Neural progenitor cell (in vitro differentiated cells): ENCODE measurements around the gene PLOD1. TPM values are rescaled to one million over a fixed set of nuclear protein-coding genes. Genes with fewer than 3 reads are reported as not detected.

Experiments used
- DNase-seq: peaks from one replicate; pipeline ENCODE4 v3.0.0-alpha.2; 2016; ENCODE audit warnings: low spot score
- H2AFZ ChIP-seq: fragments of 200-600 bp; sonication (generic); replicated peaks from 2 replicates; pipeline ENCODE4 v1.6.1; 2016; ENCODE audit warnings: antibody characterized with exemption
- H3F3A ChIP-seq: fragments of 200-600 bp; sonication (generic); 2 replicates; pipeline ENCODE4 v1.6.1; 2016; ENCODE audit warnings: antibody characterized with exemption, low read depth
- H3K27ac ChIP-seq: fragments of 200-600 bp; sonication (generic); 2 replicates; pipeline ENCODE4 v1.5.1; 2016; ENCODE audit warnings: mild to moderate bottlenecking
- H3K27me3 ChIP-seq: fragments of 200-600 bp; sonication (generic); 2 replicates; pipeline ENCODE4 v1.6.1; 2016; ENCODE audit warnings: mild to moderate bottlenecking, moderate library complexity
- H3K36me3 ChIP-seq: fragments of 200-600 bp; sonication (generic); 2 replicates; pipeline ENCODE4 v1.5.1; 2016
- H3K4me1 ChIP-seq: fragments of 200-600 bp; sonication (generic); 2 replicates; pipeline ENCODE4 v1.6.1; 2016; ENCODE audit warnings: mixed run types
- H3K4me2 ChIP-seq: fragments of 200-600 bp; sonication (generic); 2 replicates; pipeline ENCODE4 v1.6.1; 2016
- H3K4me3 ChIP-seq: fragments of 200-600 bp; sonication (generic); 2 replicates; pipeline ENCODE4 v1.5.1; 2016
- H3K79me2 ChIP-seq: fragments of 200-600 bp; sonication (generic); 2 replicates; pipeline ENCODE4 v1.6.1; 2016; ENCODE audit warnings: low read depth
- H3K9ac ChIP-seq: fragments of 200-600 bp; sonication (generic); 2 replicates; pipeline ENCODE4 v1.6.1; 2016
- H3K9me3 ChIP-seq: fragments of 200-600 bp; sonication (generic); 2 replicates; pipeline ENCODE4 v1.5.1; 2016; ENCODE audit warnings: low read depth
- H4K20me1 ChIP-seq: fragments of 200-600 bp; sonication (generic); 2 replicates; pipeline ENCODE4 v1.6.1; 2016; ENCODE audit warnings: low read depth
- H3K27ac Mint-ChIP-seq: 3 replicates; pipeline ENCODE4 v1.8.0; 2021; ENCODE audit warnings: mixed read lengths
- H3K27me3 Mint-ChIP-seq: 2 replicates; pipeline ENCODE4 v1.8.0; 2022; ENCODE audit warnings: low read depth, mild to moderate bottlenecking, inconsistent platforms, moderate library complexity, mixed read lengths; ENCODE audit not compliant: insufficient read depth
- H3K36me3 Mint-ChIP-seq: 3 replicates; pipeline ENCODE4 v1.8.0; 2021; ENCODE audit warnings: mixed read lengths
- H3K4me1 Mint-ChIP-seq: 3 replicates; pipeline ENCODE4 v1.8.0; 2021; ENCODE audit warnings: mixed read lengths
- H3K4me3 Mint-ChIP-seq: 3 replicates; pipeline ENCODE4 v1.8.0; 2021; ENCODE audit warnings: mild to moderate bottlenecking, moderate library complexity, mixed read lengths
- H3K9me3 Mint-ChIP-seq: 3 replicates; pipeline ENCODE4 v1.8.0; 2020; ENCODE audit warnings: mixed read lengths
- EZH2 ChIP-seq: fragments of 200-600 bp; sonication (generic); IDR thresholded peaks from 2 replicates; pipeline ENCODE4 v1.6.1; 2017; ENCODE audit warnings: antibody characterized with exemption, mild to moderate bottlenecking, moderate library complexity
- EZH2phosphoT487 ChIP-seq: fragments of 200-600 bp; sonication (generic); IDR thresholded peaks from 2 replicates; pipeline ENCODE4 v1.6.1; 2017; ENCODE audit warnings: antibody characterized with exemption
- total RNA-seq: library from RNA; depleted of rRNA; stranded (reverse); fragments of >200 nt; gene quantifications from 2 replicates; pipeline ENCODE4 v1.2.3, GENCODE V29; 2015; ENCODE audit warnings: low replicate concordance
- TF ChIP-seq, protein P1 (sequence below): fragments of 200-600 bp; sonication (generic); IDR thresholded peaks from 2 replicates; pipeline ENCODE4 v1.5.1; 2017; ENCODE audit warnings: antibody characterized with exemption, mild to moderate bottlenecking

PLOD1 gene
- total RNA-seq, 1 donor from 2014 or later: 27.2 TPM

DNA sequence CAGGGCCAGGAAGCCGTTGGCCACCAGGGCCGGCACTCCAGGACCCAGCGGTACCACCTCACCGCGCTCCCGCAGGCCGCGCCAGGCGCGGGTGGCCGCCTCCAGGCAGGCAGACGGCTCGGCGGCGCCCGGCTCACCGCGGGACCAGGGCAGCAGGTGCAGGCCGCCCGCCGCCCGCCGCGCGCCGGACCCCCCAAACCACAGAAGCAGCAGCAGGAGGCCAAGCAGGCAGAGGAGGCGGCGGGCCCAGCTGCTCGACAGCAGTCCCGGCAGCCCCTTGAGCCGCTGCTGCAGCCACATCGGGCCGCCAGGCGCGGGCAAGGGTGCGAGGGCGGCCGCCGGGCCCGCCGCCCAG is 8.6 kb upstream of the PLOD1 start:
- H3K4me2 ChIP-seq: peak overlapping the region; percentile 94
- no peaks in the 10 kb centered on the region for H3K27me3 ChIP-seq
- H3K9me3 ChIP-seq: no peaks in the 10 kb centered on the region
- no peak overlapping the region for H3K27ac ChIP-seq
- Mint-ChIP-seq H3K9me3 (no peaks in the 10 kb centered on the region), H3K4me1 (peaks cover 42% of the 10 kb centered on the region), H3K27ac (no peak overlapping the region), H3K4me3 (no peak overlapping the region), H3K27me3 (peaks cover 2% of the 10 kb centered on the region), H3K36me3 (peaks cover 11% of the 10 kb centered on the region)
- TF ChIP-seq, protein P1, sequence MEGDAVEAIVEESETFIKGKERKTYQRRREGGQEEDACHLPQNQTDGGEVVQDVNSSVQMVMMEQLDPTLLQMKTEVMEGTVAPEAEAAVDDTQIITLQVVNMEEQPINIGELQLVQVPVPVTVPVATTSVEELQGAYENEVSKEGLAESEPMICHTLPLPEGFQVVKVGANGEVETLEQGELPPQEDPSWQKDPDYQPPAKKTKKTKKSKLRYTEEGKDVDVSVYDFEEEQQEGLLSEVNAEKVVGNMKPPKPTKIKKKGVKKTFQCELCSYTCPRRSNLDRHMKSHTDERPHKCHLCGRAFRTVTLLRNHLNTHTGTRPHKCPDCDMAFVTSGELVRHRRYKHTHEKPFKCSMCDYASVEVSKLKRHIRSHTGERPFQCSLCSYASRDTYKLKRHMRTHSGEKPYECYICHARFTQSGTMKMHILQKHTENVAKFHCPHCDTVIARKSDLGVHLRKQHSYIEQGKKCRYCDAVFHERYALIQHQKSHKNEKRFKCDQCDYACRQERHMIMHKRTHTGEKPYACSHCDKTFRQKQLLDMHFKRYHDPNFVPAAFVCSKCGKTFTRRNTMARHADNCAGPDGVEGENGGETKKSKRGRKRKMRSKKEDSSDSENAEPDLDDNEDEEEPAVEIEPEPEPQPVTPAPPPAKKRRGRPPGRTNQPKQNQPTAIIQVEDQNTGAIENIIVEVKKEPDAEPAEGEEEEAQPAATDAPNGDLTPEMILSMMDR: no peak
- TF ChIP-seq EZH2: no peak
- TF ChIP-seq EZH2phosphoT487: no peak
- H3K79me2 ChIP-seq: peaks cover 27% of the 10 kb centered on the region
- H3K36me3 ChIP-seq: no peaks in the 10 kb centered on the region
- peak overlapping the region; percentile 61 for H3K4me3 ChIP-seq
- peaks cover 23% of the 10 kb centered on the region for H3K4me1 ChIP-seq
- H3K9ac ChIP-seq: peak overlapping the region; percentile 55
- peaks cover 36% of the 10 kb centered on the region for H4K20me1 ChIP-seq
- H2AFZ ChIP-seq: no peak overlapping the region
- peaks cover 18% of the 10 kb centered on the region for H3F3A ChIP-seq
- no peak for DNase-seq

DNA sequence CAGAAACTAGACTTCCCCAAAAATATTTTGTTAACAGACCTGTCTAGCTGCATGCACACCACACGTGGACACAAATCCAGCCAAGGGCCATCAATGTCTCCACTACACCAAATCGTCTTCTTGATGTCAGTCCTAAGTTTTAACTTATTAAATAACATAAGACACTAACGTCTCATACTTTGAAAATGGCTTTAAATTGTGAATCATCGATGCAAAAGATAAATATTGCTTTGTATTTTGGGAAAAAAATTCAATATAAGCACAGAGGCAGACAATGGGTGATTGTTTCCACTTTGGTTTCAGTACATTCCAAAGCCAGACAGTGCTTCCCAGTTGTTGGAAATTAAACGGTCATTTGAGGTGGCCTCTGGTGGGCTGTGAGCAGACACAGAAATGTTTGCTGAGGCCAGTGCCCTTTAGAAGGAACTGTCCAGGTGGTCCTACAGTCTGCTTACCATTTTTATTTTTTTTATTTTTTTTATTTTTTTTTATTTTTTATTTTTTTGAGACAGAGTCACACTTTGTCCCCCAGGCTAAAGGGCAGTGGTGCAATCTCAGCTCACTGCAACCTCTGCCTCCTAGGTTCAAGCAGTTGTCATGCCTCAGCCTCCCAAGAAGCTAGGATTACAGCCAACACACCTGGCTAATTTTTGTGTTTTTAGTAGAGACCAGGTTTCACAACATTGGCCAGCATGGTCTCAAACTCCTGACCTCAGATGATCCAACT is 6.5 kb upstream of the PLOD1 start:
- peaks cover 9% of the 10 kb centered on the region for H3F3A ChIP-seq
- Mint-ChIP-seq H3K27ac (peak overlapping the region; percentile 92), H3K9me3 (no peaks in the 10 kb centered on the region), H3K4me1 (peaks cover 46% of the 10 kb centered on the region), H3K36me3 (peaks cover 11% of the 10 kb centered on the region), H3K27me3 (peaks cover 6% of the 10 kb centered on the region), H3K4me3 (peak overlapping the region; percentile 61)
- no peak overlapping the region for H3K4me2 ChIP-seq
- no peaks in the 10 kb centered on the region for H3K9me3 ChIP-seq
- peaks cover 14% of the 10 kb centered on the region for H3K4me1 ChIP-seq
- H3K27ac ChIP-seq: no peak overlapping the region
- no peak for TF ChIP-seq EZH2phosphoT487
- TF ChIP-seq, protein P1: no peak
- no peak for TF ChIP-seq EZH2
- peaks cover 27% of the 10 kb centered on the region for H3K79me2 ChIP-seq
- no peak for DNase-seq
- H2AFZ ChIP-seq: no peak overlapping the region
- H3K9ac ChIP-seq: no peak overlapping the region
- H3K36me3 ChIP-seq: no peaks in the 10 kb centered on the region
- H3K27me3 ChIP-seq: no peaks in the 10 kb centered on the region
- H4K20me1 ChIP-seq: peaks cover 23% of the 10 kb centered on the region
- H3K4me3 ChIP-seq: no peak overlapping the region

DNA sequence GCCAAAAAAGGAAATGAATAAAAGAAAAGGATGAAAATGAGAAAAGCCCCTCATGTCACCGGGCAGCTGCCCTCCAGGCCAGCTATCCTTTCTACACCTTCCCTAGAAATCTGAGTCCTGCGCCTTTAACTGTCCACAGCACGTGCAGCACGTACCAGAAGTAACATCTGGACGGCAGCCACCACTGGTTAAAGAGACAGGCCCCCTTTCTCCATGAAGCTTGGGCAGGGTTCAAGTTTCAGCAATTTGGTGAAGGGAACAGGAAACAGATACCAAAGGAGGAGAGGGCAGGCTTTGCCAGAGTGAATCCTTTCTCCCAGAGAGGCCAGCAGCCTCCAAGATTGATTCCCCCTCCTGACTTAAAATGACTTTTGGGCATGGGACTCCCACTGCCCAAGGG is 4.7 kb upstream of the PLOD1 start:
- Mint-ChIP-seq H3K9me3 (no peaks in the 10 kb centered on the region), H3K4me1 (peaks cover 35% of the 10 kb centered on the region), H3K27ac (peak overlapping the region; percentile 42), H3K27me3 (peaks cover 3% of the 10 kb centered on the region), H3K36me3 (no peaks in the 10 kb centered on the region), H3K4me3 (peak overlapping the region; percentile 33)
- peaks cover 9% of the 10 kb centered on the region for H3K79me2 ChIP-seq
- H3K27ac ChIP-seq: no peak overlapping the region
- H2AFZ ChIP-seq: peak overlapping the region; percentile 29
- H3K4me2 ChIP-seq: no peak overlapping the region
- peaks cover 21% of the 10 kb centered on the region for H3F3A ChIP-seq
- peaks cover 7% of the 10 kb centered on the region for H4K20me1 ChIP-seq
- H3K4me3 ChIP-seq: no peak overlapping the region
- TF ChIP-seq EZH2 (no peak), EZH2phosphoT487 (no peak)
- TF ChIP-seq, protein P1: no peak
- no peak overlapping the region for H3K9ac ChIP-seq
- H3K4me1 ChIP-seq: peaks cover 14% of the 10 kb centered on the region
- H3K36me3 ChIP-seq: no peaks in the 10 kb centered on the region
- H3K27me3 ChIP-seq: no peaks in the 10 kb centered on the region
- H3K9me3 ChIP-seq: no peaks in the 10 kb centered on the region
- no peak for DNase-seq
